H1 (cell line): ENCODE results near the gene CTNNBL1. TPM values are rescaled to one million over a fixed set of nuclear protein-coding genes. Genes with fewer than 3 reads are reported as not detected.

Source experiments
- CTCF ChIA-PET: fragments of 300-600 bp; sonication (Branson Sonifier 250); formaldehyde crosslinking; loops from one replicate; lab custom pipeline; 2021; ENCODE audit not compliant: partially characterized antibody; lab: Charles Lee
- POLR2A ChIA-PET: fragments of 300-600 bp; sonication (Branson Sonifier 250); formaldehyde crosslinking; loops from one replicate; lab custom pipeline; 2021; ENCODE audit warnings: inconsistent platforms; ENCODE audit not compliant: partially characterized antibody; lab: Charles Lee
- DNase-seq, 2 experiments: peaks; one replicate each; pipeline versions ENCODE4 v3.0.0 to v3.0.0-alpha.2; 2010 to 2022; ENCODE audit warnings: low spot score in 2 of 2, low read depth in 1 of 2, mixed read lengths in 1 of 2
- FAIRE-seq: peaks from 2 replicates; lab custom pipeline; 2011; peaks lifted over from hg19 to GRCh38; lab: Jason Lieb, UNC
- H2AFZ ChIP-seq: 2 replicates; pipeline ENCODE4 v1.8.1; 2012; ENCODE audit warnings: low read length, inconsistent platforms
- H2AK5ac ChIP-seq: 2 replicates; pipeline ENCODE4 v1.6.1; 2013; ENCODE audit warnings: low read depth, low read length
- H2BK120ac ChIP-seq: replicated peaks from 2 replicates; pipeline ENCODE3; 2013; ENCODE audit warnings: low read depth, low read length, inconsistent platforms
- H2BK12ac ChIP-seq: 2 replicates; pipeline ENCODE4 v1.6.1; 2013; ENCODE audit warnings: low read depth, low read length
- H2BK15ac ChIP-seq: 2 replicates; pipeline ENCODE4 v1.6.1; 2013; ENCODE audit warnings: low read length
- H2BK20ac ChIP-seq: 2 replicates; pipeline ENCODE4 v1.6.1; 2013; ENCODE audit warnings: low read length
- H2BK5ac ChIP-seq: 2 replicates; pipeline ENCODE4 v1.6.1; 2013; ENCODE audit warnings: low read depth, low read length
- H3K14ac ChIP-seq: 2 replicates; pipeline ENCODE4 v1.6.1; 2013; ENCODE audit warnings: inconsistent platforms; ENCODE audit not compliant: insufficient read length
- H3K18ac ChIP-seq: 2 replicates; pipeline ENCODE4 v1.6.1; 2013; ENCODE audit warnings: low read length; ENCODE audit errors: extremely low read depth
- H3K23ac ChIP-seq: 2 replicates; pipeline ENCODE4 v1.6.1; 2013; ENCODE audit warnings: inconsistent platforms; ENCODE audit not compliant: insufficient read length
- H3K23me2 ChIP-seq: 2 replicates; pipeline ENCODE4 v1.6.1; 2013; ENCODE audit warnings: low read depth, low read length
- H3K27ac ChIP-seq: 2 replicates; pipeline ENCODE4 v1.6.1; 2011; ENCODE audit warnings: low read depth, low read length, inconsistent platforms
- H3K27me3 ChIP-seq, 4 experiments: replicated peaks in 1 of 4; 1 replicate in 1 of 4; 2 replicates in 3 of 4; pipeline versions ENCODE4 v1.6.1 to v1.8.1; 2011 to 2013; ENCODE audit warnings: low read length in 3 of 4, mild to moderate bottlenecking in 3 of 4, inconsistent platforms in 2 of 4, mixed read lengths in 2 of 4, moderate library complexity in 1 of 4; ENCODE audit not compliant: control insufficient read depth in 3 of 4, insufficient read depth in 3 of 4; ENCODE audit errors: extremely low read depth in 1 of 4
- H3K36me3 ChIP-seq, 4 experiments: 2 replicates each; pipeline versions ENCODE4 v1.6.1 to v1.8.1; 2011 to 2013; ENCODE audit warnings: mild to moderate bottlenecking in 4 of 4, low read length in 3 of 4, moderate library complexity in 2 of 4, control low read depth in 1 of 4, inconsistent platforms in 1 of 4; ENCODE audit not compliant: insufficient read depth in 4 of 4, control insufficient read depth in 2 of 4
- H3K4ac ChIP-seq: replicated peaks from 2 replicates; pipeline ENCODE3; 2013; ENCODE audit warnings: low read length, low read depth, mixed read lengths, inconsistent platforms; ENCODE audit not compliant: insufficient read length
- H3K4me1 ChIP-seq, 4 experiments: replicated peaks in 1 of 4; 1 replicate in 1 of 4; 2 replicates in 3 of 4; pipeline versions ENCODE4 v1.6.1 to v1.8.1; 2011 to 2013; ENCODE audit warnings: low read length in 3 of 4, inconsistent platforms in 2 of 4, mixed read lengths in 1 of 4; ENCODE audit not compliant: insufficient read depth in 4 of 4, control insufficient read depth in 3 of 4
- H3K4me2 ChIP-seq, 2 experiments: 2 replicates each; pipeline versions ENCODE4 v1.6.1 to v1.8.1; 2011 to 2013; ENCODE audit warnings: low read depth in 2 of 2, low read length in 2 of 2, control low read depth in 1 of 2, inconsistent platforms in 1 of 2, mild to moderate bottlenecking in 1 of 2; ENCODE audit not compliant: insufficient read depth in 1 of 2
- H3K4me3 ChIP-seq, 4 experiments: fragments of 200-600, 300-600 bp in 1 of 4; sonication (generic), shearing (Covaris generic), sonication (Bioruptor Twin) in 1 of 4; 2 replicates each; pipeline versions ENCODE4 v1.5.1 to v1.8.1; 2011 to 2016; ENCODE audit warnings: low read length in 4 of 4, low read depth in 3 of 4, control low read depth in 2 of 4, inconsistent platforms in 2 of 4, mild to moderate bottlenecking in 2 of 4, mixed read lengths in 1 of 4, moderate library complexity in 1 of 4; ENCODE audit not compliant: insufficient read depth in 2 of 4; ENCODE audit errors: extremely low read depth in 1 of 4
- H3K56ac ChIP-seq: replicated peaks from 2 replicates; pipeline ENCODE3; 2013; ENCODE audit warnings: low read depth, mild to moderate bottlenecking, mixed read lengths, low read length, inconsistent platforms; ENCODE audit not compliant: insufficient read length
- H3K79me1 ChIP-seq: 2 replicates; pipeline ENCODE4 v1.6.1; 2013; ENCODE audit warnings: low read depth, low read length, control low read depth
- H3K79me2 ChIP-seq, 2 experiments: 2 replicates each; pipeline versions ENCODE4 v1.6.1 to v1.8.1; 2012 to 2013; ENCODE audit warnings: low read length in 2 of 2, mild to moderate bottlenecking in 2 of 2, inconsistent platforms in 1 of 2; ENCODE audit not compliant: insufficient read depth in 2 of 2, control insufficient read depth in 1 of 2
- H3K9ac ChIP-seq, 4 experiments: replicated peaks in 1 of 4; 1 replicate in 1 of 4; 2 replicates in 3 of 4; pipeline versions ENCODE4 v1.6.1 to v1.8.1; 2011 to 2013; ENCODE audit warnings: low read depth in 3 of 4, low read length in 3 of 4, control low read depth in 2 of 4, mild to moderate bottlenecking in 2 of 4, moderate library complexity in 2 of 4, inconsistent platforms in 1 of 4; ENCODE audit errors: extremely low read depth in 1 of 4
- H3K9me3 ChIP-seq, 2 experiments: 2 replicates each; pipeline versions ENCODE4 v1.6.1 to v1.8.1; 2012 to 2013; ENCODE audit warnings: mild to moderate bottlenecking in 2 of 2, moderate library complexity in 2 of 2, control low read depth in 1 of 2, inconsistent platforms in 1 of 2, low read depth in 1 of 2, low read length in 1 of 2, mixed read lengths in 1 of 2; ENCODE audit not compliant: insufficient read depth in 2 of 2
- H4K20me1 ChIP-seq, 2 experiments: replicated peaks in 1 of 2; 2 replicates each; pipeline versions ENCODE3 to v1.8.1; 2011 to 2013; ENCODE audit warnings: inconsistent platforms in 2 of 2, low read length in 2 of 2, mild to moderate bottlenecking in 1 of 2; ENCODE audit not compliant: insufficient read depth in 2 of 2, control insufficient read depth in 1 of 2
- H4K5ac ChIP-seq: 2 replicates; pipeline ENCODE4 v1.6.1; 2013; ENCODE audit warnings: low read length, low read depth, mixed read lengths, inconsistent platforms; ENCODE audit not compliant: insufficient read length
- H4K8ac ChIP-seq: 2 replicates; pipeline ENCODE4 v1.8.0; 2013; ENCODE audit warnings: mild to moderate bottlenecking, moderate library complexity, low read length, inconsistent platforms; ENCODE audit not compliant: insufficient read depth; ENCODE audit errors: extremely low read depth
- H4K91ac ChIP-seq: replicated peaks from 2 replicates; pipeline ENCODE3; 2013; ENCODE audit warnings: low read length, mixed read lengths, inconsistent platforms; ENCODE audit not compliant: insufficient read length
- BCL11A ChIP-seq, 2 experiments: IDR thresholded peaks; one replicate each; pipeline ENCODE4 v1.6.1; 2011; ENCODE audit warnings: low read depth in 2 of 2, low read length in 2 of 2, mild to moderate bottlenecking in 2 of 2
- CTBP2 ChIP-seq: IDR thresholded peaks from 2 replicates; pipeline ENCODE4 v1.7.0; 2011; ENCODE audit warnings: borderline replicate concordance, mild to moderate bottlenecking, moderate library complexity, mixed read lengths, low read length; ENCODE audit not compliant: insufficient read depth, insufficient read length
- GABPA ChIP-seq: IDR thresholded peaks from 2 replicates; pipeline ENCODE4 v1.6.1; 2011; ENCODE audit warnings: mild to moderate bottlenecking, low read length, moderate library complexity, borderline replicate concordance; ENCODE audit not compliant: insufficient read depth
- JUND ChIP-seq: IDR thresholded peaks from 2 replicates; pipeline ENCODE4 v1.6.1; 2011; ENCODE audit warnings: mild to moderate bottlenecking, improper control_type of control experiment, low read length
- KDM5A ChIP-seq: fragments of 200-600 bp; IDR thresholded peaks from 2 replicates; pipeline ENCODE4 v1.7.1; 2012; ENCODE audit warnings: mild to moderate bottlenecking, low read length, inconsistent platforms, mixed read lengths
- PHF8 ChIP-seq: fragments of 200-600 bp; sonication (generic); conservative IDR thresholded peaks from 2 replicates; pipeline ENCODE4 v1.7.1; 2012; ENCODE audit warnings: low read depth, mild to moderate bottlenecking, inconsistent platforms, low read length, moderate library complexity
- SIN3A ChIP-seq, 2 experiments: IDR thresholded peaks in 1 of 2; conservative IDR thresholded peaks in 1 of 2; 2 replicates each; pipeline ENCODE4 v1.6.1; 2011 to 2012; ENCODE audit warnings: low read length in 2 of 2, improper control_type of control experiment in 1 of 2, low read depth in 1 of 2, mild to moderate bottlenecking in 1 of 2
- SP4 ChIP-seq: IDR thresholded peaks from 2 replicates; pipeline ENCODE4 v1.6.1; 2012; ENCODE audit warnings: low read length, inconsistent platforms
- SRF ChIP-seq: IDR thresholded peaks from 2 replicates; pipeline ENCODE4 v1.6.1; 2011; ENCODE audit warnings: mild to moderate bottlenecking, low read depth, low read length, moderate library complexity
- WGBS, 2 experiments: shearing (Covaris generic) in 1 of 2; methylation state at CpG; one replicate each; pipeline versions ENCODE4 v1.1.6 to v1.1.7; 2013 to 2015; ENCODE audit warnings: low lambda C conversion rate in 2 of 2, mixed read lengths in 2 of 2, inconsistent platforms in 1 of 2, low coverage in 1 of 2, missing lambda C conversion rate in 1 of 2; ENCODE audit not compliant: insufficient replicate concordance in 2 of 2, insufficient coverage in 1 of 2, insufficient read length in 1 of 2; ENCODE audit errors: extremely low coverage in 1 of 2, missing lambda C conversion rate in 1 of 2; 5-methylcytosine and 5-hydroxymethylcytosine counted together
- polyA plus RNA-seq, 7 experiments: library from polyadenylated mRNA; depleted of rRNA in 3 of 7; stranded (reverse) in 5 of 7; unstranded in 2 of 7; fragments of >200 nt in 5 of 7; fragments of 200-250 nt in 2 of 7; gene quantifications; 1 replicate in 5 of 7; 2 replicates in 1 of 7; 4 replicates in 1 of 7; pipeline versions ENCODE4 v1.2.1 to v1.2.3, GENCODE V29; 2011 to 2013; ENCODE audit warnings: missing spikeins in 2 of 7, mixed read lengths in 2 of 7
- total RNA-seq: library from RNA; stranded (reverse); fragmentation: NEBNext Ultra II Directional; extraction: Animal tissue kit (Norgen Biotek cat#: 25700); gene quantifications from 2 replicates; pipeline ENCODE4 v1.2.1, GENCODE V29; 2021
- TF ChIP-seq, protein P1 (sequence below): IDR thresholded peaks from 2 replicates; pipeline ENCODE4 v1.6.1; 2011; ENCODE audit warnings: low read depth, mild to moderate bottlenecking, low read length; ENCODE audit not compliant: insufficient read depth
- TF ChIP-seq, protein P2 (sequence below), 3 experiments: IDR thresholded peaks; 1 replicate in 2 of 3; 2 replicates in 1 of 3; pipeline versions ENCODE4 v1.5.1 to v1.6.1; 2011; ENCODE audit warnings: low read length in 3 of 3, mild to moderate bottlenecking in 3 of 3, inconsistent platforms in 2 of 3, low read depth in 1 of 3, moderate library complexity in 1 of 3; ENCODE audit not compliant: insufficient read depth in 1 of 3; ENCODE audit errors: control extremely low read depth in 1 of 3

The CTNNBL1 gene
- total and polyA plus RNA-seq, 2 of the 8 experiments (the other 6 are each of a cell fraction or from before 2014, with no cell fraction given): 19.6 to 81.6 TPM

DNA sequence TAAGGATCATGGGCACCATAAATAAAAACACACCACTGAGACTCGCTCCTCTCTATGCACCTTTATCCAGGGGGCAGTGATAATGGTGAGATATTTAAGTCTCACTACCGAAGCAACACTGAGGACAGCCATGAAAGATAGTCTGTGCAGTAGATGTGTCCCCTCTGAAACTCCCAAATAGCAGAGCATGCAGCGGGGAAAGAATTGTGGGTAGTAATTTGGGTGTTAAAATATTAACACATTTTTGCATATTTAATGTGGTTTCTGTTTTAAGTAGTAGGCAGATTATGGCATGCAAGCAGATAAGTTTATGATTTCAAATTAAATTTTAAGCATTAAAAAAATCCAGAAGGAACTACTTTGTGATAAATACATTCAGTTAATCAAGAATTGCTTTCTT, 82.7 kb downstream of the CTNNBL1 start:
- Histone ChIP-seq H2BK20ac (no peak overlapping the region), H3K36me3 (no peaks in the 10 kb centered on the region; a peak in 1 of 8 replicates), H4K8ac (no peak overlapping the region), H3K27me3 (no peaks in the 10 kb centered on the region), H3K9ac (no peak overlapping the region), H3K23me2 (no peaks in the 10 kb centered on the region), H3K79me2 (no peaks in the 10 kb centered on the region), H4K20me1 (no peaks in the 10 kb centered on the region), H3K23ac (no peak overlapping the region), H2BK15ac (no peak overlapping the region), H3K27ac (no peak overlapping the region), H2AK5ac (no peak overlapping the region), H3K9me3 (no peaks in the 10 kb centered on the region), H3K4ac (no peak overlapping the region), H2BK12ac (no peak overlapping the region), H3K56ac (no peak overlapping the region), H3K4me1 (no peaks in the 10 kb centered on the region), H3K4me2 (no peak overlapping the region), H4K91ac (no peak overlapping the region), H3K18ac (no peak overlapping the region), H2BK120ac (no peak overlapping the region), H3K4me3 (no peak overlapping the region), H3K14ac (no peak overlapping the region), H4K5ac (no peak overlapping the region), H3K79me1 (no peaks in the 10 kb centered on the region), H2BK5ac (no peak overlapping the region), H2AFZ (no peak overlapping the region)
- 89% methylated on average over 3 of the region's 3 CpGs; no CpG with 5 or more reads in 1 of the 2 experiments for WGBS, 2 experiments
- ChIA-PET POLR2A (no interaction called here), CTCF (interaction anchor here (1.1 kb wide), 1 partner anchor 212 kb away, joined by 3 read pairs; no protein-coding TSS in a partner anchor)
- DNase-seq (no peak), FAIRE-seq (no peak)
- no peak for TF ChIP-seq SP4
- TF ChIP-seq GABPA: no peak
- no peak for TF ChIP-seq BCL11A (IDR thresholded peaks at IDR 0.05; ENCODE audit: low read depth in 2 of 2, low read length in 2 of 2)
- no peak for TF ChIP-seq PHF8
- TF ChIP-seq JUND: no peak
- no peak for TF ChIP-seq KDM5A
- TF ChIP-seq CTBP2: no peak
- no peak for TF ChIP-seq SIN3A (conservative IDR thresholded peaks at IDR 0.05 in 1 of 2, IDR thresholded peaks at IDR 0.05 in 1 of 2; ENCODE audit: low read depth in 1 of 2, low read length in 2 of 2)
- no peak for TF ChIP-seq SRF
- TF ChIP-seq, protein P1, sequence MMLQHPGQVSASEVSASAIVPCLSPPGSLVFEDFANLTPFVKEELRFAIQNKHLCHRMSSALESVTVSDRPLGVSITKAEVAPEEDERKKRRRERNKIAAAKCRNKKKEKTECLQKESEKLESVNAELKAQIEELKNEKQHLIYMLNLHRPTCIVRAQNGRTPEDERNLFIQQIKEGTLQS: no peak
- TF ChIP-seq, protein P2, sequence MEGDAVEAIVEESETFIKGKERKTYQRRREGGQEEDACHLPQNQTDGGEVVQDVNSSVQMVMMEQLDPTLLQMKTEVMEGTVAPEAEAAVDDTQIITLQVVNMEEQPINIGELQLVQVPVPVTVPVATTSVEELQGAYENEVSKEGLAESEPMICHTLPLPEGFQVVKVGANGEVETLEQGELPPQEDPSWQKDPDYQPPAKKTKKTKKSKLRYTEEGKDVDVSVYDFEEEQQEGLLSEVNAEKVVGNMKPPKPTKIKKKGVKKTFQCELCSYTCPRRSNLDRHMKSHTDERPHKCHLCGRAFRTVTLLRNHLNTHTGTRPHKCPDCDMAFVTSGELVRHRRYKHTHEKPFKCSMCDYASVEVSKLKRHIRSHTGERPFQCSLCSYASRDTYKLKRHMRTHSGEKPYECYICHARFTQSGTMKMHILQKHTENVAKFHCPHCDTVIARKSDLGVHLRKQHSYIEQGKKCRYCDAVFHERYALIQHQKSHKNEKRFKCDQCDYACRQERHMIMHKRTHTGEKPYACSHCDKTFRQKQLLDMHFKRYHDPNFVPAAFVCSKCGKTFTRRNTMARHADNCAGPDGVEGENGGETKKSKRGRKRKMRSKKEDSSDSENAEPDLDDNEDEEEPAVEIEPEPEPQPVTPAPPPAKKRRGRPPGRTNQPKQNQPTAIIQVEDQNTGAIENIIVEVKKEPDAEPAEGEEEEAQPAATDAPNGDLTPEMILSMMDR (IDR thresholded peaks at IDR 0.05; ENCODE audit: control extremely low read depth in 1 of 3, insufficient read depth in 1 of 3, low read depth in 1 of 3, low read length in 3 of 3): no peak
